ENCODE data around the gene PDGFRA. TPM values are rescaled to one million over a fixed set of nuclear protein-coding genes. Genes with fewer than 3 reads are reported as not detected.

The PDGFRA gene
- total RNA-seq: 598 and 633 TPM in 2 replicates

DNA sequence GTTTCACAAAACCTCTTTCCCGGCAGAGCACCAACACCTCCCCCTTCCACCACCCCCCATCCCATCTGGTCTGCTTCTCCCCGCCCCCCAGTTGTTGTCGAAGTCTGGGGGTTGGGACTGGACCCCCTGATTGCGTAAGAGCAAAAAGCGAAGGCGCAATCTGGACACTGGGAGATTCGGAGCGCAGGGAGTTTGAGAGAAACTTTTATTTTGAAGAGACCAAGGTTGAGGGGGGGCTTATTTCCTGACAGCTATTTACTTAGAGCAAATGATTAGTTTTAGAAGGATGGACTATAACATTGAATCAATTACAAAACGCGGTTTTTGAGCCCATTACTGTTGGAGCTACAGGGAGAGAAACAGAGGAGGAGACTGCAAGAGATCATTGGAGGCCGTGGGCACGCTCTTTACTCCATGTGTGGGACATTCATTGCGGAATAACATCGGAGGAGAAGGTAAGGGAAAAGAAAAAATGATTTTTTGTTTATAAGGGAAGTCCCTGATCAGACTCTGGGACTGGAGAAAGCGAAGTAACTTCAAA is at the start of gene PDGFRA:
Gene PDGFRA (plus strand): TSS at position 333 of the 541 bp plus-strand sequence. CDS start 29,476 bp downstream, outside the sequence.

Other genes starting within 250 kb of the PDGFRA start
- 52.4 and 58.6 TPM in 2 replicates for gene CHIC2, start 164.7 kb upstream of the PDGFRA start, total RNA-seq
- not detected in 2 replicates for gene GSX2, start 129.1 kb upstream of the PDGFRA start, total RNA-seq